Mesendoderm (in vitro differentiated cells): ENCODE measurements around the gene USP2.

Experiments
- DNase-seq: peaks from one replicate; pipeline ENCODE4 v3.0.0; 2013
- H2AK5ac ChIP-seq: 2 replicates; pipeline ENCODE4 v1.6.1; 2013; ENCODE audit warnings: low read length, inconsistent platforms
- H2BK120ac ChIP-seq: 2 replicates; pipeline ENCODE4 v1.6.1; 2013; ENCODE audit warnings: low read depth, mild to moderate bottlenecking, low read length, moderate library complexity, mixed read lengths
- H2BK15ac ChIP-seq: replicated peaks from 2 replicates; pipeline ENCODE4 v1.6.1; 2013; ENCODE audit warnings: low read depth, mild to moderate bottlenecking, moderate library complexity
- H2BK5ac ChIP-seq: 2 replicates; pipeline ENCODE4 v1.6.1; 2013; ENCODE audit warnings: low read length, inconsistent platforms
- H3K18ac ChIP-seq: 2 replicates; pipeline ENCODE4 v1.6.1; 2013; ENCODE audit warnings: mild to moderate bottlenecking, low read length, mixed read lengths
- H3K23ac ChIP-seq: one replicate; pipeline ENCODE4 v1.6.1; 2013; ENCODE audit warnings: low read length
- H3K27ac ChIP-seq: 2 replicates; pipeline ENCODE4 v1.5.1; 2013; ENCODE audit warnings: low read depth, mild to moderate bottlenecking, inconsistent platforms, low read length, moderate library complexity
- H3K27me3 ChIP-seq: 2 replicates; pipeline ENCODE4 v1.6.1; 2013; ENCODE audit warnings: low read length, control low read depth, mild to moderate bottlenecking, inconsistent platforms; ENCODE audit not compliant: insufficient read depth, poor library complexity
- H3K36me3 ChIP-seq: 2 replicates; pipeline ENCODE4 v1.6.1; 2013; ENCODE audit warnings: low read length, inconsistent platforms; ENCODE audit not compliant: control insufficient read depth, insufficient read depth
- H3K4ac ChIP-seq: one replicate; pipeline ENCODE4 v1.6.1; 2013; ENCODE audit warnings: low read depth, mild to moderate bottlenecking, low read length, moderate library complexity
- H3K4me1 ChIP-seq: 2 replicates; pipeline ENCODE4 v1.6.1; 2013; ENCODE audit warnings: low read depth, low read length, inconsistent platforms; ENCODE audit not compliant: control insufficient read depth
- H3K4me2 ChIP-seq: 2 replicates; pipeline ENCODE4 v1.6.1; 2013; ENCODE audit warnings: low read length
- H3K4me3 ChIP-seq: 2 replicates; pipeline ENCODE4 v1.5.1; 2013; ENCODE audit warnings: mild to moderate bottlenecking, low read length
- H3K56ac ChIP-seq: one replicate; pipeline ENCODE4 v1.6.1; 2013; ENCODE audit warnings: low read length
- H3K79me1 ChIP-seq: 2 replicates; pipeline ENCODE4 v1.6.1; 2013; ENCODE audit warnings: low read length, inconsistent platforms
- H3K79me2 ChIP-seq: 2 replicates; pipeline ENCODE4 v1.6.1; 2013; ENCODE audit warnings: mild to moderate bottlenecking, low read length; ENCODE audit not compliant: control insufficient read depth, insufficient read depth
- H3K9ac ChIP-seq: 2 replicates; pipeline ENCODE4 v1.6.1; 2013; ENCODE audit warnings: low read length, inconsistent platforms
- H4K5ac ChIP-seq: one replicate; pipeline ENCODE4 v1.6.1; 2013; ENCODE audit warnings: low read length
- H4K8ac ChIP-seq: one replicate; pipeline ENCODE4 v1.6.1; 2013; ENCODE audit warnings: low read depth, mild to moderate bottlenecking, control low read depth, low read length, moderate library complexity
- WGBS: extraction: QIAGEN DNeasy Blood & Tissue Kit; methylation state at CpG from one replicate; pipeline ENCODE4 v1.1.7; 2013; ENCODE audit warnings: low lambda C conversion rate, missing lambda C conversion rate; ENCODE audit not compliant: insufficient coverage; ENCODE audit errors: extremely low coverage; 5-methylcytosine and 5-hydroxymethylcytosine counted together

The USP2 gene

GRCh38 chr11:119335091-119335654 is 46.3 kb downstream of the USP2 start:
- H4K8ac ChIP-seq, result no peak overlapping the region
- H3K4me1 ChIP-seq, result peaks cover 14% of the 10 kb centered on the region
- peaks cover 16% of the 10 kb centered on the region for H3K79me1 ChIP-seq
- DNase-seq, result no peak
- no CpG with 5 or more reads among the region's 15 CpGs for WGBS
- peak overlapping the region; percentile 100 for H3K9ac ChIP-seq
- H3K36me3 ChIP-seq, result no peaks in the 10 kb centered on the region
- H2BK120ac ChIP-seq, result no peak overlapping the region
- H3K18ac ChIP-seq, result no peak overlapping the region
- H3K79me2 ChIP-seq, result peaks cover 20% of the 10 kb centered on the region
- no peak overlapping the region for H2BK5ac ChIP-seq
- H2AK5ac ChIP-seq, result peak overlapping the region; percentile 5
- H3K23ac ChIP-seq, result no peak overlapping the region
- H3K4me2 ChIP-seq, result peak overlapping the region; percentile 86
- H3K4me3 ChIP-seq, result peak overlapping the region; percentile 100
- no peak overlapping the region for H4K5ac ChIP-seq
- H3K4ac ChIP-seq, result no peak overlapping the region
- peaks cover 4% of the 10 kb centered on the region for H3K27me3 ChIP-seq
- H2BK15ac ChIP-seq, result no peak overlapping the region
- H3K56ac ChIP-seq, result peak overlapping the region; percentile 100
- no peak overlapping the region for H3K27ac ChIP-seq

DNA sequence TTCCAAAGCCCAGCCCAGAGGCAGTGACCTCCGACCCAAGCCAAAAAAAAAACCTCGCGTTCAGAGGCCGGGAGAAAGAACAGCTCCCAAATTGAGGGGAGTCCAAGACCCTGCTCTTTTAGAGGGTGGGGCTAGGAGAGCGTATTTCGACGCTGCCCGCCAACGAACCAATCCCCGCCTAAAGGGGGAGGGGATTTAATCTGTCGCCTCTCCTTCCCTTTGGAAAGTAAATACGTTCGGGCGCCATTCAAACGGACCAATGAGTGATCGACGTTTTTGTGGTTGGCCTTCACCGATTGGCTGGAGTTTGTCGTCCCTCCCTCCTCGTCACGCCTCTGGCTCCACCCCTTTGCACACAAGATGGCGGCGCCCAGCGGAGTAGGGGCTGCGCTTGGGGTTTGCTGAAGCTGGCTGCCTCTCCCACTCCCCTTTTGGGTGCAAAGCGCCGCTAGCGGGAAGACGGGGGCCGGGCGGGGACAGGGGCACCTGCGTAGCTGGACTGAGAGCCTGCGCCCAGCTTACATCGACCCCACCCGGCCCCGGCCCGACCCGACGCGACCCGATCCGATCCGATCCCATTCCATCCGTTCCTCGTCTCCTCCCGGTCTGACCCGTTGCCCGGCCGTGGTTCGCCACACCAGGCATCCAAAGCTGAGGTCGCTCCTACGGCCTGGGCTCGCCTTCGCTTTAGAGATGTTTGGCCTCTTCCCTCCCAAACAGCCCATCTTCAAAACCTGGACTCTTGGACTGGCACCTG is 47.1 kb downstream of the USP2 start, which contains the start of gene RNF26:
Gene RNF26 (plus strand): TSS at position 354 of the 757 bp plus-strand sequence. CDS start 596 bp downstream, outside the sequence.
- Histone ChIP-seq H3K27ac (peak within 1 kb of the TSS; percentile 56), H3K9ac (peak within 1 kb of the TSS; percentile 100)

GRCh38 chr11:119332111-119332765 is 49.3 kb downstream of the USP2 start:
- Histone ChIP-seq H3K56ac (peak overlapping the region; percentile 25), H3K4me1 (peaks cover 9% of the 10 kb centered on the region), H2BK5ac (no peak overlapping the region), H3K4ac (no peak overlapping the region), H3K36me3 (no peaks in the 10 kb centered on the region), H3K79me2 (peaks cover 20% of the 10 kb centered on the region), H3K27me3 (no peaks in the 10 kb centered on the region), H3K79me1 (peaks cover 16% of the 10 kb centered on the region), H3K27ac (no peak overlapping the region), H3K9ac (no peak overlapping the region), H4K8ac (no peak overlapping the region), H3K18ac (no peak overlapping the region), H2AK5ac (no peak overlapping the region), H3K4me2 (no peak overlapping the region), H2BK15ac (no peak overlapping the region), H3K23ac (no peak overlapping the region), H2BK120ac (no peak overlapping the region), H3K4me3 (no peak overlapping the region), H4K5ac (no peak overlapping the region)
- DNase-seq, result no peak
- no CpG with 5 or more reads among the region's 4 CpGs for WGBS

More for the DNA sequence above, 47.1 kb downstream of the USP2 start, which contains the start of gene RNF26:
- H3K4me3 ChIP-seq, result peak within 1 kb of the TSS; percentile 100
- H3K4ac ChIP-seq, result peak within 1 kb of the TSS; percentile 62
- H3K27me3 ChIP-seq, result peaks cover 3% of the 10 kb centered on the region
- H2BK15ac ChIP-seq, result no peak within 1 kb of the TSS
- peak within 1 kb of the TSS; percentile 86 for H3K4me2 ChIP-seq
- H2AK5ac ChIP-seq, result peak within 1 kb of the TSS; percentile 100
- peak within 1 kb of the TSS; percentile 55 for H3K18ac ChIP-seq
- peaks cover 20% of the 10 kb centered on the region for H3K79me2 ChIP-seq
- peak within 1 kb of the TSS; percentile 70 for H4K8ac ChIP-seq
- peak within 1 kb of the TSS; percentile 100 for H3K56ac ChIP-seq
- H3K23ac ChIP-seq, result peak within 1 kb of the TSS; percentile 80
- H3K79me1 ChIP-seq, result peaks cover 16% of the 10 kb centered on the region
- peak; percentile 100 for DNase-seq
- H2BK5ac ChIP-seq, result no peak within 1 kb of the TSS
- H2BK120ac ChIP-seq, result no peak within 1 kb of the TSS
- H3K36me3 ChIP-seq, result no peaks in the 10 kb centered on the region
- H4K5ac ChIP-seq, result peak within 1 kb of the TSS; percentile 87
- peaks cover 14% of the 10 kb centered on the region for H3K4me1 ChIP-seq
- WGBS, result no CpG with 5 or more reads among the region's 54 CpGs

- no peak overlapping the region for H3K4me2 ChIP-seq
These were observed 51.3 kb downstream of the USP2 start for GRCh38 chr11:119330237-119330636.

DNA sequence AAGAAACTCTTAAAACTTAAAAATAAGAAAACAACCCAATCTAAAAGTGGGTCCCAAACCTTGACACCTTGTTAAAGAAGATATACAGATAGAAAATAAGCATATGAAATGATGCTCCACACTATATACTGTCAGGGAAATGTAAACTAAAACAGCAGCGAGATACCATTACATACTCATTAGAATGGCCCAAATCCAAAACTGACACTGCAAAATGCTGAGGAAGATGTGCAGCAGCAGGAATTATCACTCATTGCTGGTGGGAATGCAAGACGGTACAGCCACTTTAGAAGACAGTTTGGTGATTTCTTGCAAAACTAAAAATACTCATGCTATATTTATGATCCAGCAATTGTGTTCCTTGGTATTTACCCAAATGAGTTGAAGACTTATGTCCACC is 52.2 kb downstream of the USP2 start:
- no peak overlapping the region for H4K8ac ChIP-seq
- H3K56ac ChIP-seq, result no peak overlapping the region
- H3K27me3 ChIP-seq, result no peaks in the 10 kb centered on the region
- H2BK5ac ChIP-seq, result no peak overlapping the region
- peaks cover 2% of the 10 kb centered on the region for H3K4me1 ChIP-seq
- no peak overlapping the region for H3K18ac ChIP-seq
- no peak overlapping the region for H2AK5ac ChIP-seq
- no peak overlapping the region for H2BK120ac ChIP-seq
- no peak overlapping the region for H3K4me3 ChIP-seq
- no peak overlapping the region for H3K4me2 ChIP-seq
- H3K27ac ChIP-seq, result no peak overlapping the region
- H3K9ac ChIP-seq, result no peak overlapping the region
- no peak overlapping the region for H2BK15ac ChIP-seq
- no peak overlapping the region for H3K4ac ChIP-seq
- H3K79me2 ChIP-seq, result no peaks in the 10 kb centered on the region
- no peak overlapping the region for H4K5ac ChIP-seq
- no CpG with 5 or more reads among the region's 2 CpGs for WGBS
- no peaks in the 10 kb centered on the region for H3K79me1 ChIP-seq
- H3K36me3 ChIP-seq, result no peaks in the 10 kb centered on the region
- DNase-seq, result no peak
- H3K23ac ChIP-seq, result no peak overlapping the region

More at GRCh38 chr11:119330237-119330636, 51.3 kb downstream of the USP2 start:
- no peak overlapping the region for H3K56ac ChIP-seq
- H3K4me1 ChIP-seq, result peaks cover 5% of the 10 kb centered on the region
- H2BK15ac ChIP-seq, result no peak overlapping the region
- H3K27me3 ChIP-seq, result no peaks in the 10 kb centered on the region
- H3K36me3 ChIP-seq, result no peaks in the 10 kb centered on the region
- H3K23ac ChIP-seq, result no peak overlapping the region
- no peak overlapping the region for H4K8ac ChIP-seq
- H2BK120ac ChIP-seq, result no peak overlapping the region
- H3K4me3 ChIP-seq, result no peak overlapping the region
- no CpG with 5 or more reads among the region's 1 CpG for WGBS
- H3K9ac ChIP-seq, result no peak overlapping the region
- H3K27ac ChIP-seq, result no peak overlapping the region
- H2AK5ac ChIP-seq, result no peak overlapping the region
- peaks cover 7% of the 10 kb centered on the region for H3K79me2 ChIP-seq
- peaks cover 7% of the 10 kb centered on the region for H3K79me1 ChIP-seq
- DNase-seq, result no peak
- no peak overlapping the region for H3K18ac ChIP-seq
- no peak overlapping the region for H3K4ac ChIP-seq
- no peak overlapping the region for H2BK5ac ChIP-seq
- no peak overlapping the region for H4K5ac ChIP-seq
